K562 (cell line): ENCODE measurements around the gene ITPR2.

Source experiments
- ARNT ChIP-seq, 2 experiments: fragments of 450-650 bp; IDR thresholded peaks; 2 replicates each; pipeline ENCODE4 v1.6.1; 2016; ENCODE audit warnings: mild to moderate bottlenecking in 1 of 2
- CTCF ChIP-seq, 3 experiments: IDR thresholded peaks in 2 of 3; conservative IDR thresholded peaks in 1 of 3; 2 replicates each; pipeline ENCODE4 v1.5.1; 2011 to 2012; ENCODE audit warnings: low read length in 3 of 3, mild to moderate bottlenecking in 3 of 3, control low read depth in 2 of 3, improper control_type of control experiment in 1 of 3, inconsistent platforms in 1 of 3, low read depth in 1 of 3, mixed read lengths in 1 of 3, moderate library complexity in 1 of 3; ENCODE audit not compliant: insufficient read depth in 2 of 3
- EP300 ChIP-seq: IDR thresholded peaks from 2 replicates; pipeline ENCODE4 v1.6.1; 2012; ENCODE audit warnings: low read length, improper control_type of control experiment
- ETS2 ChIP-seq: IDR thresholded peaks from 2 replicates; pipeline ENCODE4 v1.6.1; 2016; ENCODE audit warnings: borderline replicate concordance, missing genetic modification characterization, mild to moderate bottlenecking, moderate library complexity, missing compliant biosample characterization; ENCODE audit not compliant: poor library complexity, severe bottlenecking
- NFXL1 ChIP-seq: fragments of 450-650 bp; formaldehyde crosslinking; IDR thresholded peaks from 2 replicates; pipeline ENCODE4 v1.4.0; 2021; ENCODE audit warnings: mild to moderate bottlenecking
- NFYB ChIP-seq: IDR thresholded peaks from 2 replicates; pipeline ENCODE4 v1.6.1; 2011; ENCODE audit warnings: mild to moderate bottlenecking, moderate library complexity; ENCODE audit not compliant: insufficient read length; ENCODE audit errors: extremely low read depth
- POLR2AphosphoS2 ChIP-seq: IDR thresholded peaks from 2 replicates; pipeline ENCODE4 v1.6.1; 2012; ENCODE audit warnings: low read length, improper control_type of control experiment
- POLR2AphosphoS5 ChIP-seq: IDR thresholded peaks from 2 replicates; pipeline ENCODE4 v1.6.1; 2011; ENCODE audit warnings: mild to moderate bottlenecking, low read depth, low read length, moderate library complexity; ENCODE audit not compliant: control insufficient read depth, insufficient read depth
- RB1 ChIP-seq: fragments of 450-650 bp; IDR thresholded peaks from 2 replicates; pipeline ENCODE4 v1.6.1; 2017; ENCODE audit warnings: low read depth, mild to moderate bottlenecking
- RBM14 ChIP-seq: fragments of 200-400 bp; formaldehyde crosslinking; IDR thresholded peaks from 2 replicates; pipeline ENCODE4 v1.6.1; 2018; ENCODE audit warnings: low read depth, mild to moderate bottlenecking, low read length, moderate library complexity, borderline replicate concordance; ENCODE audit not compliant: insufficient read depth
- REST ChIP-seq, 2 experiments: fragments of 450-650 bp; formaldehyde crosslinking in 1 of 2; IDR thresholded peaks; 2 replicates each; pipeline versions ENCODE4 v1.4.0 to v1.6.1; 2014 to 2020; ENCODE audit warnings: mild to moderate bottlenecking in 2 of 2, borderline replicate concordance in 1 of 2, low read depth in 1 of 2
- SMC3 ChIP-seq: conservative IDR thresholded peaks from 2 replicates; pipeline ENCODE4 v1.6.1; 2011; ENCODE audit warnings: low read depth, low read length, improper control_type of control experiment; ENCODE audit not compliant: insufficient read depth
- ZNF124 ChIP-seq: sonication (generic); formaldehyde crosslinking; IDR thresholded peaks from 2 replicates; pipeline ENCODE4 v1.8.1; 2022; ENCODE audit warnings: missing genetic modification reagents
- ZNF507 ChIP-seq: conservative IDR thresholded peaks from 2 replicates; pipeline ENCODE4 v1.6.1; 2017; ENCODE audit warnings: missing genetic modification characterization, missing compliant biosample characterization

- TF ChIP-seq ZNF124 (CRISPR knock-in tag) (no peak), NFYB (no peak), CTCF (IDR thresholded peaks at IDR 0.05 in 2 of 3, conservative IDR thresholded peaks at IDR 0.05 in 1 of 3; ENCODE audit: insufficient read depth in 2 of 3, low read depth in 1 of 3, low read length in 3 of 3) (no peak), RBM14 (no peak), POLR2AphosphoS5 (no peak), SMC3 (no peak), ZNF507 (no peak), REST (IDR thresholded peaks at IDR 0.05; ENCODE audit: borderline replicate concordance) (no peak), REST (CRISPR knock-in tag; IDR thresholded peaks at IDR 0.05; ENCODE audit: low read depth) (no peak), ETS2 (tag) (no peak), NFXL1 (CRISPR knock-in tag) (no peak), ARNT (IDR thresholded peaks at IDR 0.05) (no peak), EP300 (no peak), RB1 (no peak), POLR2AphosphoS2 (no peak)
These were observed 343.1 kb downstream of the ITPR2 start for GRCh38 chr12:26489908-26490307.
